Measurements from ENCODE around the gene IRX4. TPM values are rescaled to one million over a fixed set of nuclear protein-coding genes. Genes with fewer than 3 reads are reported as not detected.

Gene IRX4
- total and polyA plus RNA-seq, 2 of the 4 experiments (the other 2 are of a cell fraction) = not detected

DNA sequence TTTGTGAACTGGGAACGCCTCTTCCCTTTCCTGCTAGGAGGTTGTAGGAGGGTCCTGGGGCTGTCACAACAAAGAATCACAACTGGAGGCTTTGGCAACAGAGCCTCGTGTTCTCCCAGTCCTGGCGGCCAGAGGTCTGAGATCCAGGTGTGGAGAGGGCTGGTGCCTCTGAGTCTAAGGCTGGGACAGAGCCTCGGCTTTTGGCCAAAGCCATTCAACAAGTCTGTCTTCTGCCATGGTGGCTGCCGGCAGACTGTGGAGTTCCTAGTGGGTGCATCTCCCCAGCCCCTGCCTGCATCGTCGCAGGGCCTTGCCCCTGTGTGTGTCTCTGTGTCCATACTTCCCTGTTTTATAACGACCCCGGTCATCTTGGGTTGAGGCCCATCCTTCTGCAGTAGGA lies 9.5 kb upstream of the IRX4 start:
- Histone ChIP-seq H3K36me3 (ENCODE audit: control insufficient read depth, insufficient read depth, low read length) (no peaks in the 10 kb centered on the region), H3K27me3 (ENCODE audit: control insufficient read depth, insufficient read depth, low read length) (peaks cover 53% of the 10 kb centered on the region), H2BK5ac (ENCODE audit: low read depth, low read length, poor library complexity, severe bottlenecking) (no peak overlapping the region), H3K9me3 (ENCODE audit: control insufficient read depth, insufficient read depth, low read length) (no peaks in the 10 kb centered on the region), H2AK5ac (ENCODE audit: low read depth, low read length) (no peak overlapping the region), H3K4me3 (ENCODE audit: insufficient read depth, low read depth, low read length) (no peak overlapping the region), H4K8ac (ENCODE audit: low read depth in 2 of 2, low read length in 2 of 2) (no peak overlapping the region), H4K5ac (ENCODE audit: low read depth, low read length) (no peak overlapping the region), H3K27ac (ENCODE audit: insufficient read depth, low read length) (no peak overlapping the region), H3K14ac (replicated peaks; ENCODE audit: low read depth, low read length) (no peak overlapping the region), H3K9me1 (ENCODE audit: insufficient read depth, low read length) (no peaks in the 10 kb centered on the region), H3K23ac (ENCODE audit: low read depth, low read length) (no peak overlapping the region), H3K4me2 (ENCODE audit: low read depth, low read length) (no peak overlapping the region), H3K4ac (ENCODE audit: low read depth, low read length) (no peak overlapping the region), H3K9ac (ENCODE audit: low read depth, low read length) (no peak overlapping the region), H4K20me1 (ENCODE audit: insufficient read depth, low read length) (no peaks in the 10 kb centered on the region), H3K56ac (ENCODE audit: extremely low read depth, insufficient read depth, low read length) (no peak overlapping the region), H2AK9ac (replicated peaks; ENCODE audit: low read depth, low read length, poor library complexity) (no peak overlapping the region), H2BK120ac (ENCODE audit: low read depth, low read length) (no peak overlapping the region), H3K79me1 (ENCODE audit: low read depth in 1 of 2, low read length in 2 of 2) (no peaks in the 10 kb centered on the region), H4K91ac (ENCODE audit: insufficient read depth, low read depth, low read length) (no peak overlapping the region), H2AFZ (replicated peaks; ENCODE audit: low read length, poor library complexity) (no peak overlapping the region), H2BK15ac (ENCODE audit: low read depth, low read length) (no peak overlapping the region), H3K18ac (ENCODE audit: low read depth, low read length) (no peak overlapping the region), H2BK20ac (ENCODE audit: low read depth, low read length) (no peak overlapping the region), H3K4me1 (ENCODE audit: control insufficient read depth, insufficient read depth, low read length) (no peaks in the 10 kb centered on the region)
- intact Hi-C loops (cut with micrococcal nuclease) (no loop called here), dilution Hi-C loops (cut with HindIII; ENCODE audit: low sequenced_read_pairs, unreplicated experiment) (no loop called here), in situ Hi-C loops (cut with MboI; ENCODE audit: low sequenced_read_pairs) (no loop called here)
- no TSS peak for BruUV-seq (replicated peaks)
- no peak for ATAC-seq (ENCODE audit: low read depth)
- DNase-seq = no peak
- TF ChIP-seq NFE2L2 (IDR thresholded peaks at IDR 0.05; ENCODE audit: low read depth, low read length) = no peak
- no peak for TF ChIP-seq RFX5 (IDR thresholded peaks at IDR 0.05; ENCODE audit: low read depth, low read length)
- TF ChIP-seq, protein P1, sequence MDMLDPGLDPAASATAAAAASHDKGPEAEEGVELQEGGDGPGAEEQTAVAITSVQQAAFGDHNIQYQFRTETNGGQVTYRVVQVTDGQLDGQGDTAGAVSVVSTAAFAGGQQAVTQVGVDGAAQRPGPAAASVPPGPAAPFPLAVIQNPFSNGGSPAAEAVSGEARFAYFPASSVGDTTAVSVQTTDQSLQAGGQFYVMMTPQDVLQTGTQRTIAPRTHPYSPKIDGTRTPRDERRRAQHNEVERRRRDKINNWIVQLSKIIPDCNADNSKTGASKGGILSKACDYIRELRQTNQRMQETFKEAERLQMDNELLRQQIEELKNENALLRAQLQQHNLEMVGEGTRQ (IDR thresholded peaks at IDR 0.05; ENCODE audit: low read depth, low read length) = no peak
- no peak for TF ChIP-seq RAD21 (IDR thresholded peaks at IDR 0.05; ENCODE audit: low read length)
- WGBS, 2 experiments (ENCODE audit: extremely low coverage in 2 of 2, insufficient read length in 1 of 2) = 50% methylated on average over 5 of the region's 9 CpGs; no CpG with 5 or more reads in 1 of the 2 experiments
- POLR2A ChIA-PET (ENCODE audit: unreplicated experiment) = no interaction called here
- CTCF ChIA-PET = no interaction called here
